ENCODE data around the gene ACVRL1.

DNA sequence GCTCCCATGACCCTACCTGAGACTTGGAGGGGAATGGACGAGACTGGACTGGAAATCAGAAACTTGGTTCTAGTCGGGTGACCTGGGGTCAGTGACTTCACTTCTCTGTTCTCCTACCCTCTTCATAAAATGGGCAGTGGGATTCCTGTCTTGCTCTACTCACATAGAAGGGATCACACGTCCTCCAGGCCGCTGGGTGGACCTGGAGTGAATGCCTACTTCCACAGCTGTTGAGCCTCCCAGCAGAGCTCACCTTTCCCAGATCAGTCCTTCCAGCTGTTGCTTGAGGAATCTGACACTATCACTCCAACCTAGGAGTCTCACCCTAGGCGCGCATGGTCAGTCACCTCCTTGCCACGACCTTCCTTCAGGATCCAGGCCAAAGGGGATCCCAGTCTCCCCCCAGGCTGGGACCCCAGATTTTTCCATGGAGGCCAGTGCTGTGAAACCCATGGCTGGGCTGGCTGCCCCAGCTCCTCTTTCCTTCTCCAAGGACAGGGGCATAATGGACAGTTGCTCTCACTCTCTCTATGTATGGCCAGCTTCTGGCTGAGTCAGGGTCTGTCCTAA is 637 bp downstream of the ACVRL1 start:
- no peak for TF ChIP-seq POLR2AphosphoS5 (IDR thresholded peaks at IDR 0.05)
- TF ChIP-seq, protein P1, sequence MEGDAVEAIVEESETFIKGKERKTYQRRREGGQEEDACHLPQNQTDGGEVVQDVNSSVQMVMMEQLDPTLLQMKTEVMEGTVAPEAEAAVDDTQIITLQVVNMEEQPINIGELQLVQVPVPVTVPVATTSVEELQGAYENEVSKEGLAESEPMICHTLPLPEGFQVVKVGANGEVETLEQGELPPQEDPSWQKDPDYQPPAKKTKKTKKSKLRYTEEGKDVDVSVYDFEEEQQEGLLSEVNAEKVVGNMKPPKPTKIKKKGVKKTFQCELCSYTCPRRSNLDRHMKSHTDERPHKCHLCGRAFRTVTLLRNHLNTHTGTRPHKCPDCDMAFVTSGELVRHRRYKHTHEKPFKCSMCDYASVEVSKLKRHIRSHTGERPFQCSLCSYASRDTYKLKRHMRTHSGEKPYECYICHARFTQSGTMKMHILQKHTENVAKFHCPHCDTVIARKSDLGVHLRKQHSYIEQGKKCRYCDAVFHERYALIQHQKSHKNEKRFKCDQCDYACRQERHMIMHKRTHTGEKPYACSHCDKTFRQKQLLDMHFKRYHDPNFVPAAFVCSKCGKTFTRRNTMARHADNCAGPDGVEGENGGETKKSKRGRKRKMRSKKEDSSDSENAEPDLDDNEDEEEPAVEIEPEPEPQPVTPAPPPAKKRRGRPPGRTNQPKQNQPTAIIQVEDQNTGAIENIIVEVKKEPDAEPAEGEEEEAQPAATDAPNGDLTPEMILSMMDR (IDR thresholded peaks at IDR 0.05), result no peak
- no peak for TF ChIP-seq EP300 (IDR thresholded peaks at IDR 0.05)
- no peak for TF ChIP-seq POLR2A (IDR thresholded peaks at IDR 0.05)
